Adrenal gland (tissue), 5 donors: Measurements from ENCODE around the gene PRAME.

Source experiments
- CTCF ChIP-seq, 6 experiments: fragments of 450-650 bp in 4 of 6; fragments of 200-600 bp in 2 of 6; sonication (generic) in 1 of 6; IDR thresholded peaks; 1 replicate in 5 of 6; 2 replicates in 1 of 6; pipeline versions ENCODE4 v1.5.1 to v1.8.0; 2016 to 2021; ENCODE audit warnings: antibody characterized with exemption in 6 of 6, mild to moderate bottlenecking in 2 of 6, moderate library complexity in 1 of 6
- POLR2A ChIP-seq, 2 donors: fragments of 450-650 bp; IDR thresholded peaks; one replicate each; pipeline ENCODE4 v1.6.1; 2017; ENCODE audit warnings: antibody characterized with exemption in 2 of 2, mild to moderate bottlenecking in 2 of 2, moderate library complexity in 1 of 2
- donor health status: DM: no; HTN: no; CAD: no.

- TF ChIP-seq CTCF (IDR thresholded peaks at IDR 0.05) (no peak), POLR2A (IDR thresholded peaks at IDR 0.05) (no peak)
These were observed 29.6 kb upstream of the PRAME start for GRCh38 chr22:22588485-22589164.
